CD4-positive, alpha-beta memory T cell (primary cell): ENCODE measurements around the gene HOXD13. TPM values are rescaled to one million over a fixed set of nuclear protein-coding genes. Genes with fewer than 3 reads are reported as not detected.
A peak's percentile ranks its signal among the peaks of the same experiment; 100 is the strongest.

Experiments
- CTCF ChIA-PET: fragments of 350-600 bp; sonication (Branson Sonifier 250); formaldehyde crosslinking; loops from one replicate; lab custom pipeline; 2021; ENCODE audit warnings: inconsistent platforms; ENCODE audit not compliant: partially characterized antibody; lab: Charles Lee
- POLR2A ChIA-PET: fragments of 350-600 bp; sonication (Branson Sonifier 250); formaldehyde crosslinking; loops from one replicate; lab custom pipeline; 2021; ENCODE audit not compliant: partially characterized antibody; lab: Charles Lee
- DNase-seq, 5 donors: peaks; one replicate each; pipeline versions ENCODE4 v3.0.0 to v3.0.0-alpha.2; 2020 to 2022; ENCODE audit warnings: mixed read lengths in 1 of 5
- H3K27ac ChIP-seq: one replicate; pipeline ENCODE4 v1.7.0; 2013; ENCODE audit warnings: low read depth, low read length
- H3K27me3 ChIP-seq: 2 replicates; pipeline ENCODE4 v1.7.0; 2013; ENCODE audit warnings: mild to moderate bottlenecking, low read length, moderate library complexity; ENCODE audit not compliant: insufficient read depth
- H3K36me3 ChIP-seq: 2 replicates; pipeline ENCODE4 v1.7.0; 2013; ENCODE audit warnings: mild to moderate bottlenecking, low read length, moderate library complexity; ENCODE audit not compliant: insufficient read depth
- H3K4me1 ChIP-seq: 2 replicates; pipeline ENCODE4 v1.7.0; 2013; ENCODE audit warnings: mild to moderate bottlenecking, low read length, moderate library complexity; ENCODE audit not compliant: insufficient read depth
- H3K4me3 ChIP-seq, 2 donors: one replicate each; pipeline ENCODE4 v1.7.0; 2013; ENCODE audit warnings: low read length in 2 of 2, mild to moderate bottlenecking in 1 of 2
- H3K9me3 ChIP-seq, 2 donors: one replicate each; pipeline ENCODE4 v1.7.0; 2013; ENCODE audit warnings: low read length in 2 of 2, control low read depth in 1 of 2; ENCODE audit not compliant: control insufficient read depth in 1 of 2
- H3K27ac Mint-ChIP-seq, 7 donors: one replicate each; pipeline ENCODE4 v1.8.0; 2020 to 2021; ENCODE audit warnings: mixed read lengths in 7 of 7, mild to moderate bottlenecking in 6 of 7, inconsistent platforms in 3 of 7, moderate library complexity in 3 of 7
- H3K27me3 Mint-ChIP-seq, 2 donors: one replicate each; pipeline ENCODE4 v1.8.0; 2020 to 2021; ENCODE audit warnings: mixed read lengths in 2 of 2
- H3K36me3 Mint-ChIP-seq, 2 donors: one replicate each; pipeline ENCODE4 v1.8.0; 2020 to 2021; ENCODE audit warnings: mixed read lengths in 2 of 2, inconsistent platforms in 1 of 2, mild to moderate bottlenecking in 1 of 2
- H3K4me1 Mint-ChIP-seq, 4 donors: one replicate each; pipeline ENCODE4 v1.8.0; 2020 to 2021; ENCODE audit warnings: mixed read lengths in 4 of 4, mild to moderate bottlenecking in 1 of 4
- H3K4me3 Mint-ChIP-seq, 8 donors: one replicate each; pipeline ENCODE4 v1.8.0; 2020 to 2021; ENCODE audit warnings: mixed read lengths in 8 of 8, mild to moderate bottlenecking in 7 of 8, moderate library complexity in 6 of 8, inconsistent platforms in 3 of 8
- H3K9me3 Mint-ChIP-seq, 8 donors: one replicate each; pipeline ENCODE4 v1.8.0; 2020 to 2021; ENCODE audit warnings: mixed read lengths in 8 of 8, mild to moderate bottlenecking in 5 of 8, inconsistent platforms in 3 of 8, moderate library complexity in 1 of 8
- intact Hi-C: fragments of 100-400 bp; cut with micrococcal nuclease; formaldehyde crosslinking; loops from one replicate; pipeline ENCODE4 v1.15.1; 2023
- polyA plus RNA-seq, 2 donors: library from polyadenylated mRNA; unstranded; fragments of 300-500 nt; fragmentation: Illumina TruSeq; gene quantifications; one replicate each; pipeline ENCODE4 v1.2.3, GENCODE V29; 2021
- total RNA-seq, 2 experiments: library from RNA; stranded (reverse); gene quantifications; one replicate each; pipeline ENCODE4 v1.2.3, GENCODE V29; 2021

Gene HOXD13
- total and polyA plus RNA-seq, 4 experiments from 2014 or later = not detected

DNA sequence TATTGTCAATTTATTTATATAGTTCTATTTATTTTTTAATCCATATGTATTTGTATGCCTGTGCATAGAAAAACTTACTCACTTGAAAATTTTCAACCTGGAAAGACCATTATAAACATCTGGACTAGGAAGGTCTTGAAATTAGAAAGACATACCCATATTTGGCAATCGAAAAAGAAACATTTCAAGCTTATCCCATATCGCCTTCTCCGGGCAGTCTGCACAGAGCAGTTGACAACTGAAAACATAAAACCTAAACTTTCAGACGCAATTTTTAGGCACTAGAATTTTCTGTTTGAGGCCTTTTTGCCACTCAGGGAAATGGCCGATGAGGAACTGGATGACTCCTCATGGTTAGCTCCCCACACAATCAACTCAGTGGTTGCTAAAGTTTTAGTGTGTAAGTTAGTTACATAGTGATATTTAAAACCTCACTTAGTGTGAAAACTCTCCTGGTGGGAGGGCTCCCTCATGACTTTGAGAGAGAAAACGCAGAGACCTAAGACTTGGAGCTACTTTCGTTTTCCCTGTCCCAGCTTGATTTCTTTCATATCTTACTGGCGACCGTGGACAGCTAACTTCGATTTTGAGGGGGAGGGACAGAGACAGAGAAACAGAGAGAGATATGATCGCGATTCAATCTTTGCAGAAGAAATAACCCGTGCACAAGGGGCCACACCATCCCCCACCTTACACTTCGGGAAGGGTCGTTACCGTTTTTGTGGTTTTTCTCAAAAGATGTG is 3.9 kb downstream of the HOXD13 start:
- peak overlapping the region; percentile 51 to 87 (median 82) for H3K4me3 Mint-ChIP-seq
- DNase-seq = no peak
- peaks cover 80% of the 10 kb centered on the region for H3K27me3 ChIP-seq
- H3K9me3 ChIP-seq = no peaks in the 10 kb centered on the region
- H3K36me3 ChIP-seq = no peaks in the 10 kb centered on the region
- intact Hi-C loops = loop anchor here (1.0 to 2.0 kb wide), 3 partner anchors 8 to 1060 kb away; no protein-coding TSS in a partner anchor
- H3K36me3 Mint-ChIP-seq = peaks cover 7 to 8% of the 10 kb centered on the region in 2 donors
- H3K4me1 ChIP-seq = peaks cover 27% of the 10 kb centered on the region
- H3K27ac Mint-ChIP-seq = peak overlapping the region in 2 of 7 donors; percentile 75 to 83
- H3K9me3 Mint-ChIP-seq = peaks cover 0 to 41% (median 20%) of the 10 kb centered on the region in 8 donors
- H3K27me3 Mint-ChIP-seq = peaks cover 77 to 78% of the 10 kb centered on the region in 2 donors
- ChIA-PET CTCF (interaction anchor here (0.7 to 4.1 kb wide), 17 partner anchors 11 to 1200 kb away, joined by 3 to 111 read pairs (median 3); no protein-coding TSS in a partner anchor), POLR2A (interaction anchor here (1.2 to 1.9 kb wide), 2 partner anchors 11 to 35 kb away, joined by 3 to 5 read pairs; no protein-coding TSS in a partner anchor)
- H3K4me1 Mint-ChIP-seq = peaks cover 18 to 47% (median 35%) of the 10 kb centered on the region in 4 donors
- no peak overlapping the region for H3K27ac ChIP-seq
- peak overlapping the region; percentile 1 to 54 for H3K4me3 ChIP-seq

DNA sequence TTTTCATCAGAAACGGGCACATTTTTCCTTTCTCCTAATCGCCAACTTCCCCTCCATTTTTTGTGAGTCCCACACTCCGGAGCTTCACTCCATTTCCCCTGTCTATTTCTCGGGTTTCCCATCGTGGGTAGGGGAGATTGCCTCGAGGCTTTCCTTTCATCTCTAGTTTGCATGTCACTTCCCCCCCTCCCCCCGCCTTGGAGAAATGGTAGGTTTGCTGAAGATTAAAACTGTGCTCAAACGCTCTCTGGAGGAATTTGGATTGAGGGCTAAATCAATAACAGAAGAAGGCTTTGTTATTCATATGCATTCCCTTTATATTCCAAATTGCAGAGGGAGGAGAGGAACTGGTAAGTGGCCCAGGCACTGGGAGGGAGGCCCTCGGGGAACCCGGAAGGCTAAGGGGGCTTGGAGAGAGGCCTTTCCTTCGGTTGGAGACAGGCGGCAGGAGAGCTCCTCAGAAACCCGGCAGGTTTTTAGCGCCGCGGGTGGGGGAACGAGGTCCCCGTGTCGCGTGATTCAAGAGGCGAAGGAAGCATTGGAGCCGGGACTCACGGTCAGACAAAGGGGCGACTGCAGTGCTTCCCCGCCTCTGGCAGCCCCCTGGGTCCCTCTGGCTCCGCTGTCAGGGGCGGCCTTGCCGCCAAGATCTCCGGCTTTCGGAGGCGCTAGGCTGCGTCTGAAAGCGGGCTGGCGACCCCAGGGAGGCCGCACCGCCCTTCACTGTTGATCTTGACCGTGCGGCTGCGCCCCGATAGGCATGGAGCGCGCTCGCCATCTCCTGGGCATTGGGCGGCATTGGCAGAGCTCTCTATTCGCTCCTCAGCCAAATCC is 4.7 kb downstream of the HOXD13 start:
- H3K4me3 ChIP-seq = peak overlapping the region; percentile 1 to 54
- Mint-ChIP-seq H3K9me3 (peaks cover 0 to 34% (median 16%) of the 10 kb centered on the region in 8 donors), H3K36me3 (peaks cover 0 to 8% of the 10 kb centered on the region in 2 donors), H3K27ac (peak overlapping the region in 3 of 7 donors; percentile 3 to 83 (median 42)), H3K4me1 (peaks cover 12 to 39% (median 28%) of the 10 kb centered on the region in 4 donors), H3K27me3 (peaks cover 77 to 78% of the 10 kb centered on the region in 2 donors), H3K4me3 (peak overlapping the region; percentile 51 to 87 (median 82))
- ChIA-PET POLR2A (interaction anchor here (1.2 kb wide), 1 partner anchor 12 kb away, joined by 3 read pairs; no protein-coding TSS in a partner anchor), CTCF (interaction anchor here (0.5 to 4.1 kb wide), 28 partner anchors 8 to 1400 kb away, joined by 3 to 111 read pairs (median 3); partner anchors contain the start of gene LNPK)
- H3K4me1 ChIP-seq = peaks cover 27% of the 10 kb centered on the region
- DNase-seq = peak in 4 of 5 donors; percentile 56 to 61 (median 56)
- intact Hi-C loops = loop anchor here (1.0 to 2.0 kb wide), 4 partner anchors 9 to 1060 kb away; no protein-coding TSS in a partner anchor
- peaks cover 78% of the 10 kb centered on the region for H3K27me3 ChIP-seq
- H3K27ac ChIP-seq = no peak overlapping the region
- H3K36me3 ChIP-seq = no peaks in the 10 kb centered on the region
- H3K9me3 ChIP-seq = no peaks in the 10 kb centered on the region

DNA sequence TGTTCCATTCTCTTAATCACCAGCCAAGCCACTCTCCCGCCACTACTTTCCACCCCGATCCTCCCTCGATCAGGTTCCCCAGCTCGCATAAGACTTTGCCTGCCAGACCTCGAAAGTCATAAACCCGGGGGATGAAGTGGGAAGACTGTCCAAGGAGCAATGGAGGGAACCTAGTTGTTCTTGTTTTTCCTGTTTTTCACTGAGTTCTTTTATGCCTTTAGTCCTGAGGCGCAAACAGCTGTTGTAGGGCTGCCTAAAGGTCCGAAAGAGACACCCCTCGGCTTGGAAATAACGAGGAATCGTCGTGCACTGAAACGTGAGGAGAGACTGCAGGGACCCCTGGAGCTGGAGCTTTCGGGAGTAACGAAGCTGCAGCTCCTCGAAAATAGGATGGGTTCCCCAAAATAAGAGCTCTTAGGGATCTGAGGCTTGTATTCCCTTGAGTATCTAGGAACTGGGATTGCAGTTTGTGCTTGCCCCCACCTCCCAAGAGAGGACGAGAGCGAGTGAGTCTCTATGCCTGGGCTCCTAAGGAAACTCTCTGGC is 5.4 kb downstream of the HOXD13 start:
- Histone ChIP-seq H3K27ac (no peak overlapping the region), H3K36me3 (no peaks in the 10 kb centered on the region), H3K4me1 (peaks cover 27% of the 10 kb centered on the region), H3K4me3 (peak overlapping the region in 1 of 2 donors; percentile 54), H3K27me3 (peaks cover 85% of the 10 kb centered on the region), H3K9me3 (no peaks in the 10 kb centered on the region)
- H3K27ac Mint-ChIP-seq = peak overlapping the region in 2 of 7 donors; percentile 3 to 83
- ChIA-PET POLR2A (no interaction called here), CTCF (interaction anchor here (0.5 to 4.1 kb wide), 22 partner anchors 9 to 1401 kb away, joined by 3 to 111 read pairs (median 3); partner anchors contain the start of gene LNPK)
- peaks cover 0 to 34% (median 19%) of the 10 kb centered on the region in 8 donors for H3K9me3 Mint-ChIP-seq
- H3K36me3 Mint-ChIP-seq = peaks cover 0 to 8% of the 10 kb centered on the region in 2 donors
- intact Hi-C loops = loop anchor here (1.0 to 2.0 kb wide), 3 partner anchors 19 to 1061 kb away; no protein-coding TSS in a partner anchor
- H3K4me1 Mint-ChIP-seq = peaks cover 12 to 39% (median 28%) of the 10 kb centered on the region in 4 donors
- peaks cover 83 to 85% of the 10 kb centered on the region in 2 donors for H3K27me3 Mint-ChIP-seq
- no peak for DNase-seq
- H3K4me3 Mint-ChIP-seq = peak overlapping the region; percentile 51 to 87 (median 82)

DNA sequence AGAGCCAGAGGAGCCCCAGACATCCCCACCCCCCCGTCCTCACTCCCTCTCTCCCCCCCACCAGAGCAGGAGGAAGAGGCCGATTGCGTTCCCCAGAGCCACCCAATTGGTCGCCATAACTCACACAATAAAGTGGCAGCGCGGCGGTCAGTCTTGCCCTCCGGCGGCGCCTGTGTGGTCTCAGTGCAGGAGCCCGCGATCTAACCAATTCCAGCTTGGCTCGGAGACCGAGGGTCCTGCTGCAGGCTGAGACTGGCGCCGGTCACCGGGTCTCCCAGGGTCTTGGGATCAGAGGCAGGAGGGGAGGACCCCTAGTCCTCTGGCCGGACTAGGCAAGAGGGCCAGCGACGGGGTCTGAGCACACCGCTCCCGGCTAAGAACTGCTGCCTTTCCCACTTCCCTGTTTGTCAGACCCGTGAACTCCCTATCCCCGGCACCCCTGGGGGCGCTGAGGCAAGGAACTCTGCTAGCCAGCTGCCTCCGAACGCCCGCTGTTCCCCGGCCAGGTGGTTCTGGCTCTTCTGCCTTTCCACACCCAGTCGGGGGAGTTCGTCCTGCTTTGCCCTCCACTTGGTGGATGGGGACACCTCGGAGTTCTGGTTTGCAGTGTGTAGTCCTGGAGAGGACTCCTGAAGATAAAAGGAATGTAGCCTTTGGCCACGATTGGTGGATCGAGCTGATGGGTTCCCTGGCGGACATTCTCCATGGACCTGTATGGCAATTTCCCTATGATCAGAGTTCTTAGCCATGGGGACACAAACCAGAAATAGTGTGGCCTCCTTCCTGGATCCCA is 6.0 kb downstream of the HOXD13 start:
- Histone ChIP-seq H3K27ac (no peak overlapping the region), H3K36me3 (no peaks in the 10 kb centered on the region), H3K9me3 (no peaks in the 10 kb centered on the region), H3K27me3 (peaks cover 85% of the 10 kb centered on the region), H3K4me3 (no peak overlapping the region), H3K4me1 (peaks cover 23% of the 10 kb centered on the region)
- Mint-ChIP-seq H3K4me1 (peaks cover 12 to 33% (median 23%) of the 10 kb centered on the region in 4 donors), H3K27me3 (peaks cover 84 to 85% of the 10 kb centered on the region in 2 donors), H3K27ac (peak overlapping the region in 2 of 7 donors; percentile 29 to 83), H3K9me3 (peaks cover 0 to 28% (median 17%) of the 10 kb centered on the region in 8 donors), H3K4me3 (peak overlapping the region in 4 of 8 donors; percentile 20 to 73 (median 28)), H3K36me3 (peaks cover 0 to 8% of the 10 kb centered on the region in 2 donors)
- no peak for DNase-seq
- POLR2A ChIA-PET = no interaction called here
- intact Hi-C loops = no loop called here
- CTCF ChIA-PET = interaction anchor here (0.9 to 4.1 kb wide), 10 partner anchors 10 to 1401 kb away, joined by 3 to 111 read pairs (median 5); no protein-coding TSS in a partner anchor

DNA sequence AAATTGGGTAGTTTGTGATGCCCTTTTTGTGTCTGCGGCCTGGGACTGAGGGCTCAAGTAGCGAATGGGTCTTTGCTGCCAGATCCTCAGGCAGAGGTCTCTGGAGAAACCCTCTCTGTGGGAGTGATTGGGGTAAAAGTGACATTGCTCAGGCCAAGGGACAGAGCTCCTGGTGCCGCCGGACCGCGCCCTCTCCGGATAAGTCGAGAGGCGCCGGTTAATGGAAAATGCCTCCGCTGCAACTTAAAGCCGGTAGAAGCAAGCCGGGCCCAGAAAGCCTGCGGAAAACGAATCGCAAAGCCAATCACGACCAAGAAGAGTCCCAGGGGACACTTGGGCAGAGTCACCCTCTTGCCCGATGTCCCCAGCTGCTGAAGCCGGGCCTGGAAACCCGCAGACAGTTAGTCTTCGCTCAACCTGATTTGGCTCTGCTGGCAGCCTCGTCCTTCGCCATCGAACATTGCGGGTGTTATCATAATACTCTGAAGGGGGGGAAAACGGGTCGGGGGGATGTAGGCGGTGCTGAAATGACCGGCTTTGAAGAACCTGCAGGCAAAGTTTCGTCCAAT is 6.7 kb downstream of the HOXD13 start:
- no peaks in the 10 kb centered on the region for H3K9me3 ChIP-seq
- peaks cover 83 to 84% of the 10 kb centered on the region in 2 donors for H3K27me3 Mint-ChIP-seq
- peaks cover 85% of the 10 kb centered on the region for H3K27me3 ChIP-seq
- H3K4me3 Mint-ChIP-seq = peak overlapping the region in 3 of 8 donors; percentile 20 to 34 (median 21)
- intact Hi-C loops = no loop called here
- H3K4me1 ChIP-seq = peaks cover 20% of the 10 kb centered on the region
- H3K9me3 Mint-ChIP-seq = peaks cover 0 to 21% (median 12%) of the 10 kb centered on the region in 8 donors
- DNase-seq = no peak
- H3K36me3 ChIP-seq = no peaks in the 10 kb centered on the region
- no peak overlapping the region for H3K27ac ChIP-seq
- H3K27ac Mint-ChIP-seq = peak overlapping the region in 3 of 7 donors; percentile 29 to 80 (median 38)
- no peak overlapping the region for H3K4me3 ChIP-seq
- H3K36me3 Mint-ChIP-seq = peaks cover 0 to 3% of the 10 kb centered on the region in 2 donors
- POLR2A ChIA-PET = interaction anchor here (0.7 kb wide), 1 partner anchor 10 kb away, joined by 3 read pairs; no protein-coding TSS in a partner anchor
- CTCF ChIA-PET = no interaction called here
- peaks cover 12 to 32% (median 19%) of the 10 kb centered on the region in 4 donors for H3K4me1 Mint-ChIP-seq
